Stimulated activated CD8-positive, alpha-beta memory T cell treated with anti-CD3 and anti-CD28 coated beads, Interleukin-7, amount 100 ng/mL, for 4 hours (primary cell): Measurements from ENCODE around the gene SCMH1.

Experiments used
- DNase-seq, 2 donors: peaks; one replicate each; pipeline ENCODE4 v3.0.0-alpha.2; 2020; ENCODE audit warnings: low read depth in 2 of 2

SCMH1 gene

DNA sequence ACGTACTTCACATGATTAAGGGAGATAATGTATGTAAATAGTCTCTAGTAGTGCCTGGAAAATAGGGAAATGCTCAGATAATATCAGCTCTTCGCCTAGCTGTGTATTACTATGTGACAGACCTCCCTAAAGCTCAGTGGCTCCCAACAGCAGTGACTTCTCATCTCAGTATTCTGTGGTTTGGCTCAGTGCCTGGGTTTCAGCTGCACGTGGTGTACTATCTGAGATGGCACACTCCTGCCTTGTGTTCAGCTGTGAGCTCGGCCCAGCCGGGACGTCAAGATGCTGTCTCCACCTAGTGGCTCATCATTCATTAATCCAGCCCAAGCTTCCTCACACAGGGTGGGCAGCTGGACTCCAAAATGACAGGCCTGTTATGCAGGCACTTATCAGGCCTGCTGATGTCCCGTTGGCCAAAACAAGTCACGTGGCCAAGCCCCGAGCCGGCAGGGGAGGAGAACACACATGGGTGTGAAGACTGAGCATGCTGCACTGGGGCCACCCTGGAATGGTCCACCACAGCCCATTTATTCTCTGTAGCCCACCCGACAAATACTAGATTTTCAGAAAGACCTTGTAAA lies 238.4 kb downstream of the SCMH1 start:
- DNase-seq = peak; percentile 72 to 84

DNA sequence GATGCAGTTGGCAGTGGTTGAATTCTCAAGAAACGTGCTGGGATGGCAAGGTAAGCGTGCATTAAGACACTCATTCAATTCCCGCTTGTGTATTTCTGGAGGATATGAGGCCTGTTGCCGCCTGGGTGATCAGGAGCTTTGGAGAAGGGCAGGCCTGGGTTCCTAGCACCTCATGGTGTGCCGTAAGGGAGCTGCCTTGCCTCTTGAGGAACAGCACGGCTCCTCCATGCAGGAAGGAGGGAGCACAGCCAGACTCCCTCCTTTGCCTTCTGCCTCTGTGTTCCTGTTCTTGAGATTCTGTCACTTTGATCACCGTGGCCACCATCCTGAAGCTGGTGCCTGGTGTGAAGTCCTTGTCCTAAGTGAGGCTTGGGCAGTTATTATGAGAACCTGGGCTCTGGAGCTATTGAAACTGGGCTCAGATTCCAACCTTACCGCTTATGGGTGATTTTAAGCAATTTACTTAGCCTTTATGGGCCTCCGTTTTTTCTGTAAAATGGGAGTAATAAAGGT lies 238.9 kb downstream of the SCMH1 start:
- DNase-seq = no peak

DNA sequence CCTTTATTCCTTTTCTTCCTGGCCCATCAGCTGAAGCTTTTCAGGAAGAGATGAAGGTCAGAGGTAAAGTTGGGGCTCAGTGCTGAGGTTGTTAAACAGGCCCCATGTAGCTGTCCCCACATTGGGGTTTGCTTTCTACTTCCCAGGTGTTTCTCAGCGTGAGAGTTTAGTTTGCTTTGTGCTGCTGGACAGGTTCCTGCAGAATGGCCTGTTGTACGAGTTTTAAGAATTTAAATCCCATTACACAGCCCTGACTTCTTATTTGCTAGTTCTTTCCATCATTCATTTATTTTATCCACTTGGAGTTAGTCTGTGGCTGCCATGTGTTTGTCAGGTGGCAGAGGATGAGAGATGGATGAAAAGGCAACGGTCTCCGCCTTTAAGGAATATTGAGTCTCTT lies 243.4 kb downstream of the SCMH1 start:
- no peak for DNase-seq

DNA sequence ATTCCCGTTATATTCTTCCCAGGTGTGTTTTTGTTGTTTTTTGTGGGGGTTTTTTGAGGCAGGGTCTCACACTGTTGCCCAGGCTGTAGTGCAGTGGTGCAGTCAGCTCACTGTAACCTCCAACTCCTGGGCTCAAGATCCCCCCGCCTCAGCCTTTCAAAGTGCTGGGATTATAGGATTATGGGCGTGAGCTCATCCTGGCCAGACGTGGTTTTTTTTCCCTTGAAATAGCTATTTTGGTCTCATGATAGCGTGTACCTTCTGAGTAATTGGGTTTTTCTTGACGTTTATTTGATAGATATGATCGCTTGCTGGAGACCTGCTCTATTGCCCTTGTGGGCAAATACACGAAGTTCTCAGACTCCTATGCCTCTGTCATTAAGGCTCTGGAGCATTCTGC lies 245.0 kb downstream of the SCMH1 start:
- no peak for DNase-seq

DNA sequence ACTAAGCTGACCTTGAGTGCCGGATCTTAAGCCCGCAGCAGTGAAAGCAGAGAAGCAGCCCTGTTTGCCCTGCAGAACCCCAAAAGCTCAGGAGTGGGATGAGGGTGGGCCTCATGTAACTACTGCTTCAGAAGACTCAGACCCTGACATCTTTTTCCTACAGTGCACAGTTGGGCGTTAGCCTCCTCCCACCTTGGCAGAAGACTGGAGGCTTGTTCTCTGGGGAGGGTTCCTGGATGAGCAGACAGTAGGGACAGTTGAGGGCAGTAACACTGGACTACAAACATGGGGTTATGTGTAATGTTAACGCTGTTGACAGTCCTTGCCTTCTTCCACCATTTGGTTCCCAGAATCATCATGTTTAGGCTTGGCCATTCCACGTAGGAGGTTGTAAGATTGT lies 253.0 kb downstream of the SCMH1 start:
- no peak for DNase-seq

DNA sequence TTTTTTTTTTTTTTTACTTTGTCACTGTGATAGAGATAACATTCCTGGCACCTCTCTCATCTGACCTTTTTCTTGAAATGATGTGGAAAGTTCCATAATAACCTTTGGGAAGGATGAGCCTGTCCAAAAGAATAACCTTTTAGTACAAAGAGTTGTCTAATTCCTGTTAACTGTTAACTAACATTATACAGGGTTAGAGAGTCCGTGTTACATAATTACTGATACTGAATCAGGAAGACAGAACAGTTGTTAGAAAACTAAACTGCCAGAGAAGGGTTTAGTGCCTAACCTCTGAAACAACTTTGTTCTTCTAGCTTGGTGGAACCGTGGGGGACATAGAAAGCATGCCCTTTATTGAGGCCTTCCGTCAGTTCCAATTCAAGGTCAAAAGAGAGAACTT lies 253.8 kb downstream of the SCMH1 start:
- no peak for DNase-seq

DNA sequence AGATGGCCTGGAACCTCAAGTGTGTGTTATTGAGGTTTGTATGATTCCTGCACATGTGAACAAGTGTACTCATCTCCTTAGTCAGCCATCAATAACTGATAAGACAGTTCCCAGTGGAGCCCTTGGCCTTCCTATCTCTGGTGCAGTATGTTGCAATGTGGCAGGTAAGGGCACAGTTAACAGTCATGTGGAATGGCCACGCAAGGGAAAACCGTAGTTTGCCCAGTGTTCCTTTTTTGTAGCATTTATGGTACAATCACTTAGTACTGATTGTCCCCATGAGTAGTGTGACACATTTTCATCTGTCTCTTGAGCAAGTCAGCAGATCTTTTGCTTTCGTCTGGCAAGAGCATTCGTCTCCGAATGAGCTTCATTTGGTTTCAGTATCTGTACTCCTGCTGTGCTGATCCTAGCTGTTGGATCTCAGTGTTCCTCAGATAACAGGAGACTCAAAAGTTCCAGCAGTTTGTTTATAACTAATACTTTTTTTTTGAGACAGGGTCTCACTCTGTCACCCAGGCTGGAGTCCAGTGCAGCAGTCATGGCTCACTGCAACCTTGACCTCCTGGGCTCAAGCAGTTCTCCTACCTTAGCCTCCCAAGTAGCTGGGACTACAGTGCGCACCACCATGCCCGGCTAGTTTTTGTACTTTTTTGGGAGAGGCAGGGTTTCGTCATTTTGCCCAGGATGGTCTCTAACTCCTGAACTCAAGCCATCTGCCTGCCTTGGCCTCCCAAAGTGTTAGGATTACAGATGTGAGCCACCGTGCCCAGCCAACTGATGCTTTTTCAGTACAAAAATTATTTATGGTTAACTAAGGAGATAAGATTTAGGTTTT lies 254.4 kb downstream of the SCMH1 start:
- no peak for DNase-seq

DNA sequence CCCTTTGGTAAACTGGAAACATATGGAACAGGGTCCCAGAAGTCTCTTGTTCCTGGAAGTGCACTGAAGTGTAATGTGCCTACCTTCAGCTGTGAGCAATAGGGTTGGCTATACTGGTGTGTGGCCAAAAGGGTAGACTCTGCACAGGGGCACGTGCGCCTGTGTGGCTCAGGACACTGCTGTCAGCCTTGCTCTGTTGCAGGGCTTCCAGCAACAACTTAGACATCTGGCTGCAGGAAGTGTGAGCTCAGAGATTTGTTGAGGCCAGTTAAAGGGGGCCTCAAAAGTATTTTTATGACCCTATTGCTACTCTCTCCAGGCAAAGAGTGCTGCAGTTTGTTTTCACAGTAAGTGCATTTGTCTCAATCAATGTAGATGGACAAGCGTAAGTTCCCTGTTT lies 255.2 kb downstream of the SCMH1 start:
- DNase-seq = no peak

DNA sequence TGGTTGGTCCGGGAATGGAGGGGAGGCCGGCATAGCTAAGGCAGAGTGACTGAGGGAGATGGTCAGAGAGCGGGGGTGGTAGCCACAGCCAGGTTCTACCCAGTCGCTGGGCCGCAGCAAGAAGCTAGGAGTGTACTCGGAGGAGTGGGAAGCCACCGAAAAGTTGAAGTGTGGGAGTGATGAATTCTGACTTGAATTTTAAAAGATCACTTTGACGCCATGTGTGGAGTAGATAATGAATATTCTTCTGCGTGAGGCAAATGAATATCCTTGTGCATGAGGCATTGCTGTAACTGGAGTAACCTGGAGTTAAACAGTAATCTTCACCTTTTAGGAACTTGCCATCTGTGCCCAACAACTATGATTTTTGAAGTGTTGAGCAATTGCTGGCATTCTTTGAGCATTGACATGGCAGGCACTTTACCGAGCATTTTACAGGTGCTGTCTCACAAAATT lies 255.8 kb downstream of the SCMH1 start:
- DNase-seq = no peak

DNA sequence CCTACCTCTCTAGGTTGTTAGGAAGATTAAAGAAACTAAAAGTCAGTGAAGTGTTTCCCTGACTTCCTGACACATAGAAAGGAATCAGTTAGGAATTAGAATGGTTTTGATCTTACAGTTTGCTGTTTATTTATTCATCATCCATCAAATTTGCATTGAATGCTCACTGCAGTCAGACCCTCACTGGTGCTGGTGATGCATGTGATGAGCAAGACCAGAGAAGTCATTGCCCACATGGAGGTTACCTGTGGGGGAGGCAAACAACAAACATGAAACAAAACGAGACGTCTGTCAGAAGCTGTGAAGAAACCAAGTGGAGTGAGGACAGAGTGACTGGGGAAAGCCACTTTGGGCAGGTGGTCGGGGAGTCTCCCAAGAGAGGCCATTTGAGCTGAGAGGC lies 256.2 kb downstream of the SCMH1 start:
- DNase-seq = no peak

DNA sequence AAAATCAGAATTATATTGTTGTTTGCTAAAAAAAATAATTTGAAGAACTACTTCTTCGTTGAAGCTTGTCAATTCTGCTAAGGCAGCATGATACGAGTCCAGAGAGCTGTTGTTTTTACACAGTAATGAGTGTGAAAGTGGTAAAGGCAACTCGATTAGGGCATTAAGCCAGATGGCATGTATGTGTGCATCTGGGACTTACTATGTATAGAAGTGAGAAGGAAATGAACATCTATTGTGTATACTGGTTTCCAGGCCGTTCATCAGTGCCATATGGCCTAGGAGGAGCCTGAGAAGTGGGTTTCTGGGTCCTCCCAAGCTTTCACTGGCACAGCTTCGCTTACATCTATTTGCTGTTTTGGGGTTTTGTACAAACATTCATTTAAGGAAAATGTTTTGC lies 256.9 kb downstream of the SCMH1 start:
- DNase-seq = no peak

DNA sequence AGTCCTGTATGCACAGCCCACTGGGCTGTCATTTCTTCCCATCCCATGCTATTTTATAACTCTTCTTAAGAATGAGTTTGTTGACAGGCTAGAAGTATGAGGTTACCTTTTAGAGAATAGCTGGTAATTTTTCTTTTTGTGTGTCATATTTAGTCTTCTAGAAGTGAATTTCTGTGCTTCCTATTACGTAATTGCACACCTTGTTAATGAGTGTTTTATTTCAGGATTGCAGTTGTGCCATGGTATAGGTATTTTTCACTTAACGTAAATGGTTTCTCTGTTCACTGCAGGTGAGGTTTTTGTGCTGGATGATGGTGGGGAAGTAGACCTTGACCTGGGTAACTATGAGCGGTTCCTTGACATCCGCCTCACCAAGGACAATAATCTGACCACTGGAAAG lies 257.6 kb downstream of the SCMH1 start:
- no peak for DNase-seq

DNA sequence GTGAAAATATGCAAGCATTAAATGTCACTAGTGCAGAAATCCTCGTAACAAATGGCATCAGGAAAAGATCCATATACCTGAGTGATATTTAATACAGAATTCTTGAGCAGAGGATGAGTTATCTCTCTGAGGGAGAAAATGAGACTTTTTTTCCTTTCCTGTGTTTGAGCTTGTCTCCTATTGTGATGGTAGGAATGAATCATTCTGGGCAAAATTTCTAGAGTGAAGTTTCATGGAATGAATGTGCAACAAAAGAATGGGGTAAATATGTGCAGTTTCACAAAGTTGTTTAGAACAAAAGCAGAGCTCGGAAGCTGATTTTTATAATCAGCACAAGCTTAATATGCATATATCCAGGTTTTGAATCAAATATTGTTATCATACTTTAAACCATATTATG lies 258.0 kb downstream of the SCMH1 start:
- no peak for DNase-seq

DNA sequence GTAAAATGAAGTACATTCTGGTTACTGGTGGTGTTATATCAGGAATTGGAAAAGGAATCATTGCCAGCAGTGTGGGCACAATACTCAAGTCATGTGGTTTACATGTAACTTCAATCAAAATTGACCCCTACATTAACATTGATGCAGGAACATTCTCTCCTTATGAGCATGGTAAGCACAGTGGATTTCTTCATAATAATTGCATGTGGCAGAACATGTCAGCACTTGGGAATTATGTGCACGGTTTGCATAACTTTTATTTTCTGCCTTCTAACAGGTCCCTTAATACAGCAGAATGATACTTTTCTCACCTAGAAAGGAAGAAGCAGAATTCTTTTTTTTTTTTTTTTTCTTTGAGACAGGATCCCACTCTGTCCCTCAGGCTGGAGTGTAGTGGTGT lies 258.8 kb downstream of the SCMH1 start:
- DNase-seq = no peak

DNA sequence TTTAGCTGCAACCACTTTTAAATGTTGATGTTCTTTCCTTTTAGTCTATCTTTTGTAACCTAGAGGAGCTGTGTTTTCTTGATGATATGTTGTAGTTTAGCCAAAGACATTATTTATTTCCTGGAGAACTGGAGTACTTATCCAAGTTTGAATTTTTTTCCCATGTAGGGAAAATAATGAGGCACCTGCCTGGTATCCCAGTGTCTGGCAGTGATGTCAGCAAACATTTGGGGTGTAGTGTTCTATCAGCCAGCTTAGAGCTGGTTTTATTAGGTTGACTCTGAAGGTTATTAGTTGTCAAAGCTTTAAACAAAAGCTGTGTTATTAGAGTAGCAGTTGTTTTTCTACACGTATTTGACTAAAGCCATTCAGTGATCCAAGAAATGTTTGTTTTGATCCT lies 259.4 kb downstream of the SCMH1 start:
- no peak for DNase-seq

DNA sequence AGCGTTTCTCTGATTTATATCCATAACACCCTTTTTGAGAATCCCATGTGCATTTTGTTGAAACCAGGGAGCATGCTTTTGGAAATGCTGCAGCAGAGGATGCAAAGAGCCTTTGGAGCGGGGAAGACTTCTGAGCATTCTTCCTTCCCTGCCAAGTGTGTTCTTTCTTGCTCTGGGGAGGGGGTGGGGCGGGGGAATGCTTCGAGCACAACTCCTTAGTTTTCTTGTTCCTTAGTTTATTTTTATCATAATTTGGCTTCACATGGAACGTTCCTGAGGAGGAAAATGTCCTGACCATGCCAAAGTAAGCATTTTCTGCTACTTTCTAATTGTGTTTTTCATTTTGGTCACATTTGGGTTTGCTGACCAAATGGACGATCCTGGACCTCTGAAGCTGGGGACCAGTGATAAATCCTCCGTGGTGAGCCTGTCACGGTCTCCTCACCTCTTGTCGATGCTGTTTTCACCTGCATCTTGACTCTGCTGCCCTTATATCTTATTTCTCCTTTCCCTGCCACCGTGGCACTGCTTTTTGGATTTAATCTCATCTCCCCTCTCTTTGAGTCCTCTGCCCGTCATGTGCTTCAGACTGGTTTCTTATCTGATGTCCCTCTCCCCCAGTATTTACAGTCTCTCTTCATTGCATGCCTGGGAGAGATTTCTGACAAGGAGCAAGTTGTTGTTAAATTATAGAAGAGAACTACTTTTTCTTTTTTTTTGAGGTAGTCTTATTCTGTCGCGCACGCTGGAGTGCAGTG lies 260.2 kb downstream of the SCMH1 start:
- no peak for DNase-seq

DNA sequence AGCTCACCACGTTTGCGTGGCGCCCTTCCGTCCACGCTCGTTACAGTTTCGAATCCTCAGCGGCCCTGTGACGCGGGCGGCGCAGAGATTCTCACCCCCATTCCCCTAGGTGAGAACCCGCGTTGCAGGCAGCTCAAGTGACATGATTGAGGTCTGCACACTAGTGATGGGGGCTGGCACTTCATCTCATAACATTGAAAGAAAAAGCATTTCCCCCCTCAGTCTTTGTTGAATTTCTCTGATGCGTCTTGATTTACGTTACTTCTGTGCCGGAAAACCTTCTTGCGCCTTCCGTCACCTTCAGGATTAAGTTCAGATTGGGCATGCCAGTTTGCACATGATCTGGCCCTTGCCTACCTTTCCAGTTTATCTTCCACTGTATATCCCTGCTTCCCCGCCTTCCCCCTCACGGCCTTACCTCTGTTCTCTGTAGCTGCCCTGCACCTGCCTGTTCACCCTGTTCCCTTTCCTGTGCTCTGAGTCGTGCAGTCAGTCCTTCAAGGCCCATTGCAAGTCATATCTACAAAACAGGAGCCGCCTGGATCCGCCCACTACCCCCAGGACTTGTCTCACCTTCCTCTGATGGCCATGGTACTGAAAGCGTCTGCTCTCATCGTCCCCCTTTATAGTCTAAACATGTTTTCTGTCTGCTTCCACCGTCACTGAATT lies 261.5 kb downstream of the SCMH1 start:
- peak; percentile 37 to 51 for DNase-seq

DNA sequence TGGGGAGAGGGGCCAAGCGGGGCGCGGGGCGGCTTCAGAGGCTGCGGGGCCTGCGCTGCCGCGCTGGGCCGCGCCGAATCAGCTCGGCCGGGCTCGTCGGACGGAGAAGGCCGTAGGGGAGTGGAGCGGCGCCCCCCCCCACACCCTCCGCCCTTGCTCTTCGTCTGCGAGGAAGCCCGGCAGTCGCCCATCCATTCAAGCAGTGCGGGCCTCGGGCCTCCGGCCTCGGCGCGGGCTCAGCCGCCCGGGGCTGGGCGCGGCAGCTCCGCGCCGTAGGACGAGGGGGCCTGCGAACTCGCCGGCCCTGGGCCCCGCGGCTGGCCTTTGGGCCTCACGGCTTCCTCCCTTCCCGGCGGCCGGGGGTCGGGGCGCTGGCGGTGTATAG lies 262.0 kb downstream of the SCMH1 start:
- no peak for DNase-seq

DNA sequence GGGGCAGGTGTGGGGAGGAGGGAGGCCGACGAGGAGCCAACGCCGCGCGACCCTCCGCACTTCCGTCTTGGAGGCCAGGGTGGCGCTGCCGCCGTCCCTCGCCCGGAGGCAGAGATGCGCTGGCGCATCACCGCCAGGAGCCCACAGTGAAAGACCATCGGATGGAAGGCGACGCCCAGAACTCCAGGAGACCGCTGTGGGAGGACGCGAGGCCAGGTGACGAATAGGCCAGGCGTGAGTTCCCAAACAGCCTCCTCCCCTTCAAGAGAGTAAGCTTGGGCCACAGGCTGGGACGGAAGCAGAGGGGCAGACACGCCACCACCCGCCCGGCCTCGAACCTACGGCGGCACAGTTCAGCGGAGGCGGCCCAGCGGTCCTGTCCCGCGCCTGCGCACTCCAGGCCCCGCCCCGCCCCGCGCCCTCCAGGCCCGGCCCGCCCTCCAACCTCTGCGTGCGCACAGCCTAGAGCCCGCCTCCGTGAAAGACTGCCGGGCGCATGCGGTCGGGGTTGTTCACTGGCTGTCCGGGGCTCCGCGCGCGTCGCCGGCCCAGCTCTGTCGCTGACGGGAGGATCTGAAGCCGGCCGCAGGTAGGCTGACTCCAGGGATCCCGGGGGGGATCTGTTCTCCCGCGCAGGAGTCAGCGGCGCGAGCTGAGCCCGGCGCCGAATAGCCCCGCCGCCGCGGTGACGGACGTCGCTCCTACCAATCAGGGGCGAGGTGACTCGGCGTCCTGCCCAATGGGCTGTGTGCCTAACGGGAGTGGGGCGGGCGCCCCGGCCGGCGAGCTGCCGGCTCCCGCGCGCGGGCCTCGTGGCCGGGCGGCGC lies 262.7 kb downstream of the SCMH1 start, which contains the start of gene CTPS1:
Gene CTPS1 (plus strand): TSS at position 456 of the 827 bp plus-strand sequence. CDS start 3,595 bp downstream, outside the sequence.
- peak; percentile 90 to 94 for DNase-seq

DNA sequence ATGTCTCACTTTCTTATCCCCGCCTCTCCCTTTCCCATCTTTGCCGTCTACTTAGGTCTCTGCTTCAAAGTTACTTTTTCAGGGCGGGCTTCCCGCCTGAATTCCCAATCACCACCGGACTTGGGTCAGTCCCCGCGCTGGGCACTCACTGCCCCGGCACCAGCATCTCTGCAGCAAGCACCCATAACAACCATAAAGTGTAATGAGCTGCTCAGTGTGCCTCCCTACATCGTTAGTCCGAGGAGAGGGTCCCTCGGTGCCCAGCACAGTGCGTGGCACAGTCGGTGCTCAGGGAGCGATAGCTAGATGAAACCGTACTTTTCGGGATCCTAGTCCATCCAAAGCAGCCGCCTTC lies 263.2 kb downstream of the SCMH1 start:
- DNase-seq = no peak

DNA sequence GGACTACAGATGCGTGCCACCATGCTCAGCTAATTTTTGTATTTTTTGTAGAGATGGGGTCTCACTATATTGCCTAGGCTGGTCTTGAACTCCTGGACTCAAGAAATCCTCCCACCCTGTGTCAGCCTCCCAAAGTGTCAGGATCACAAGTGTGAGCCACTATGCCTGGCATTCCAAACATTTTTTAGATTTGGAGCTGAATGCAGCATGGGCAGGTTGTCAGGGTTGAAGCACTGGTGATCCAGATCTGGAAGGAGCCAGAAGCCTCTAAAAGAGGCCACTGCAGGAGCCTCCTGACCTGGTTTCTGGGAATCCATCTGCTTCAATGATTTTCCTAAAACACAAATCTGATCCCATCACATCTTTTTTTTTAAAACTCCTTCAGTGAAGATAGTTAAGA lies 264.4 kb downstream of the SCMH1 start:
- DNase-seq = no peak
